CD4-positive, alpha-beta T cell (primary cell): ENCODE measurements around the gene ADAT2. TPM values are rescaled to one million over a fixed set of nuclear protein-coding genes. Genes with fewer than 3 reads are reported as not detected.

Source experiments
- ATAC-seq: fragments of 200-7000 bp; cut with Tn5 transposase; one replicate; pipeline ENCODE4 v1.10.0; 2022; ENCODE audit warnings: mild to moderate bottlenecking; ENCODE audit not compliant: poor library complexity
- CTCF ChIA-PET: fragments of 350-600 bp; sonication (Branson Sonifier 250); formaldehyde crosslinking; loops from one replicate; lab custom pipeline; 2021; ENCODE audit warnings: antibody characterized with exemption, inconsistent platforms; lab: Charles Lee
- POLR2A ChIA-PET: fragments of 350-600 bp; sonication (Branson Sonifier 250); formaldehyde crosslinking; loops from one replicate; lab custom pipeline; 2021; ENCODE audit warnings: antibody characterized with exemption, inconsistent platforms; lab: Charles Lee
- DNase-seq, 14 experiments: peaks; one replicate each; pipeline ENCODE4 v3.0.0-alpha.2; 2013 to 2020; ENCODE audit warnings: mixed read lengths in 2 of 14
- H3K27ac ChIP-seq, 2 donors: one replicate each; pipeline versions ENCODE4 v1.5.1 to v1.7.0; 2013; ENCODE audit warnings: low read length in 2 of 2, low read depth in 1 of 2, mild to moderate bottlenecking in 1 of 2
- H3K27me3 ChIP-seq, 2 experiments: 1 replicate in 1 of 2; 2 replicates in 1 of 2; pipeline versions ENCODE4 v1.6.1 to v1.7.0; 2013; ENCODE audit warnings: low read length in 2 of 2, control low read depth in 1 of 2, mild to moderate bottlenecking in 1 of 2, moderate library complexity in 1 of 2; ENCODE audit not compliant: insufficient read depth in 2 of 2, control insufficient read depth in 1 of 2
- H3K36me3 ChIP-seq: one replicate; pipeline ENCODE4 v1.6.1; 2013; ENCODE audit warnings: low read length, control low read depth; ENCODE audit not compliant: insufficient read depth
- H3K4me1 ChIP-seq: one replicate; pipeline ENCODE4 v1.6.1; 2013; ENCODE audit warnings: low read length, control low read depth; ENCODE audit not compliant: insufficient read depth
- H3K4me3 ChIP-seq: one replicate; pipeline ENCODE4 v1.5.1; 2013; ENCODE audit warnings: mild to moderate bottlenecking, low read length, moderate library complexity
- H3K9me3 ChIP-seq, 2 experiments: 1 replicate in 1 of 2; 2 replicates in 1 of 2; pipeline versions ENCODE4 v1.6.1 to v1.7.0; 2013; ENCODE audit warnings: low read length in 2 of 2, mild to moderate bottlenecking in 2 of 2, control low read depth in 1 of 2, moderate library complexity in 1 of 2; ENCODE audit not compliant: control insufficient read depth in 1 of 2, insufficient read depth in 1 of 2
- H3K27ac Mint-ChIP-seq: one replicate; pipeline ENCODE4 v1.8.0; 2020; ENCODE audit warnings: mixed read lengths
- H3K27me3 Mint-ChIP-seq: one replicate; pipeline ENCODE4 v1.8.0; 2021; ENCODE audit warnings: mixed read lengths
- H3K36me3 Mint-ChIP-seq: one replicate; pipeline ENCODE4 v1.8.0; 2021; ENCODE audit warnings: low read depth, mixed read lengths
- H3K4me1 Mint-ChIP-seq: one replicate; pipeline ENCODE4 v1.8.0; 2021; ENCODE audit warnings: low read depth, mixed read lengths
- H3K4me3 Mint-ChIP-seq: one replicate; pipeline ENCODE4 v1.8.0; 2020; ENCODE audit warnings: mild to moderate bottlenecking, mixed read lengths
- H3K9me3 Mint-ChIP-seq: one replicate; pipeline ENCODE4 v1.8.0; 2020; ENCODE audit warnings: mixed read lengths
- CTCF ChIP-seq: fragments of 200-600 bp; IDR thresholded peaks from one replicate; pipeline ENCODE4 v1.8.0; 2022; ENCODE audit warnings: antibody characterized with exemption, mild to moderate bottlenecking
- intact Hi-C, 2 experiments: fragments of 100-400 bp; cut with DNase I in 1 of 2; cut with micrococcal nuclease in 1 of 2; formaldehyde crosslinking; loops; one replicate each; pipeline versions ENCODE4 v1.15.1 to v1.9.0; 2023 to 2025; cut with DNase I, micrococcal nuclease
- total RNA-seq, 174 experiments: library from RNA in 2 of 174; stranded (reverse) in 2 of 174; gene quantifications; one replicate each; pipeline ENCODE4 v1.2.3 and lab custom pipeline; 2021 to 2026

Gene ADAT2
- total RNA-seq, 2 experiments from 2014 or later, result 14.6 to 17.4 TPM

DNA sequence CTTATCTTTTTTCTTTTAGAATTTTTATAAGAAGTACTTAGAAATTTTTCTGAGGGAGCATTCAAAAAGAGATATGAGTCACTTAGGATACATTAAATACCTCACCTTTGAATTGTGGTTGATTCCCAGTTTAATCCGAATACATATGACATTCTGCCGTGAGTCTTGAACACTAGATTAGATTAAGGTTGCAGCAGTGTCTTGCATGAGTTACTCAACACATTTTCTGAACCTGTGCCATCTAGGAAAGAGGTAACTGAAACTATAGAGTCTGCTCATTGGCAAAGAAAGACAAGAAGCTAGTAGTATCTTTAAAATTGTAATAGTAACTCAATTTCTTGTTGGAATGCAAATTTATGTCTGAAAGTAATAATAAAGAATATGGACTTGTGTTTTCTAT lies 15.1 kb upstream of the ADAT2 start:
- DNase-seq, result no peak
- no peaks in the 10 kb centered on the region for H3K9me3 ChIP-seq
- ATAC-seq, result no peak
- Mint-ChIP-seq H3K9me3 (no peaks in the 10 kb centered on the region), H3K27me3 (no peaks in the 10 kb centered on the region), H3K4me1 (no peaks in the 10 kb centered on the region), H3K36me3 (peaks cover 84% of the 10 kb centered on the region), H3K4me3 (no peak overlapping the region), H3K27ac (no peak overlapping the region)
- no peak for TF ChIP-seq CTCF
- no peaks in the 10 kb centered on the region for H3K4me1 ChIP-seq
- no peak overlapping the region for H3K27ac ChIP-seq
- H3K4me3 ChIP-seq, result no peak overlapping the region
- intact Hi-C loops, result no loop called here
- ChIA-PET POLR2A (no interaction called here), CTCF (no interaction called here)
- H3K27me3 ChIP-seq, result no peaks in the 10 kb centered on the region
- peaks cover 47% of the 10 kb centered on the region for H3K36me3 ChIP-seq

- CTCF ChIA-PET, result interaction anchor here (0.5 kb wide), 1 partner anchor 1356 kb away, joined by 4 read pairs; no protein-coding TSS in a partner anchor
- no peak for TF ChIP-seq CTCF
- H3K27ac ChIP-seq, result no peak overlapping the region
- peaks cover 25% of the 10 kb centered on the region for H3K4me1 Mint-ChIP-seq
- H3K4me3 ChIP-seq, result no peak overlapping the region
- no peak for DNase-seq
- no peaks in the 10 kb centered on the region for H3K9me3 Mint-ChIP-seq
- H3K36me3 Mint-ChIP-seq, result peaks cover 49% of the 10 kb centered on the region
- H3K4me1 ChIP-seq, result no peaks in the 10 kb centered on the region
- POLR2A ChIA-PET, result interaction anchor here (1.0 kb wide), 1 partner anchor 983 kb away, joined by 3 read pairs; no protein-coding TSS in a partner anchor
- no peaks in the 10 kb centered on the region for H3K27me3 Mint-ChIP-seq
- H3K9me3 ChIP-seq, result no peaks in the 10 kb centered on the region
- peaks cover 33% of the 10 kb centered on the region for H3K36me3 ChIP-seq
- ATAC-seq, result no peak
- no peaks in the 10 kb centered on the region for H3K27me3 ChIP-seq
- no peak overlapping the region for H3K27ac Mint-ChIP-seq
- H3K4me3 Mint-ChIP-seq, result no peak overlapping the region
- intact Hi-C loops, result loop anchor here in 1 of 2 experiments (10.0 kb wide), 1 partner anchor 757 kb away; no protein-coding TSS in a partner anchor
Observed at GRCh38 chr6:143457563-143458359, 7.3 kb upstream of the ADAT2 start.

DNA sequence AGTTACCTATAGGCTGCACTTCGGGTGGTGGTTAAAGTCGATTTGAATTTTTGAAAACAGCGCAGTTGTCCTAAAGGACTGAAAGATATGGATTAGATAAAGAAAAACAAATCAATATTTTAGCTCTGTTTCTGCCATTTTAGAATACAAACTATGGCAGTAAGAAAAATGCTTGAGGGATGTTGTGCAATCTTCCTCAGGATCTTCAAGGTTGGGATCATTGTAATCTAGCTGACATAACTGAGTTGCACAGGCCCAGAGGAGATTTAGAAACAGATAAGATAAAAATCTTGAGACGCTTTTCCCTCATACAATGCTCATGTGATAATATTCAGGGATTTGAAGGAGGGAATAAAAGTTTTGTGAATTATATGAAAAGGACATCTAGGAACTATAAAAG lies 1.0 kb upstream of the ADAT2 start:
- ATAC-seq (no peak), DNase-seq (no peak)
- Mint-ChIP-seq H3K4me3 (peak overlapping the region; percentile 99), H3K9me3 (no peaks in the 10 kb centered on the region), H3K4me1 (peaks cover 63% of the 10 kb centered on the region), H3K27me3 (no peaks in the 10 kb centered on the region), H3K27ac (peak overlapping the region; percentile 94), H3K36me3 (peaks cover 32% of the 10 kb centered on the region)
- intact Hi-C loops, result loop anchor here (2.0 to 10.0 kb wide), 4 partner anchors 86 to 1305 kb away; partner anchors contain the start of genes LTV1 (in 2 of the 2), NMBR (in 1 of the 2) and VTA1 (in 1 of the 2)
- peaks cover 15% of the 10 kb centered on the region for H3K4me1 ChIP-seq
- ChIA-PET CTCF (no interaction called here), POLR2A (interaction anchor here (1.6 to 2.4 kb wide), 2 partner anchors 85 to 702 kb away, joined by 3 to 16 read pairs; no protein-coding TSS in a partner anchor)
- H3K27me3 ChIP-seq, result no peaks in the 10 kb centered on the region
- peak overlapping the region; percentile 72 to 78 for H3K27ac ChIP-seq
- H3K4me3 ChIP-seq, result peak overlapping the region; percentile 72
- no peaks in the 10 kb centered on the region for H3K9me3 ChIP-seq
- no peaks in the 10 kb centered on the region for H3K36me3 ChIP-seq
- no peak for TF ChIP-seq CTCF
